Heart right ventricle (tissue), 16 donors: ENCODE measurements around the gene FPGS. TPM values are rescaled to one million over a fixed set of nuclear protein-coding genes. Genes with fewer than 3 reads are reported as not detected.

Source experiments
- ATAC-seq, 8 donors: fragments of 200-7000 bp; cut with Tn5 transposase; one replicate each; pipeline ENCODE4 v1.9.1; 2020; ENCODE audit warnings: mild to moderate bottlenecking in 8 of 8, moderate library complexity in 8 of 8, moderate number of reproducible peaks in 1 of 8
- DNase-seq, 2 donors: peaks; one replicate each; pipeline ENCODE4 v3.0.0-alpha.2; 2020
- H3K27ac ChIP-seq, 10 donors: fragments of 200-600 bp; sonication (generic) in 2 of 10; one replicate each; pipeline versions ENCODE4 v1.5.0 to v1.8.0; 2020 to 2022; ENCODE audit warnings: mild to moderate bottlenecking in 3 of 10
- H3K27me3 ChIP-seq, 7 donors: fragments of 200-600 bp; one replicate each; pipeline ENCODE4 v1.8.0; 2021 to 2022; ENCODE audit warnings: mild to moderate bottlenecking in 2 of 7
- H3K36me3 ChIP-seq, 9 donors: fragments of 200-600 bp; sonication (generic) in 1 of 9; one replicate each; pipeline versions ENCODE4 v1.5.0 to v1.8.0; 2020 to 2022; ENCODE audit warnings: mild to moderate bottlenecking in 2 of 9
- H3K4me1 ChIP-seq, 9 donors: fragments of 200-600 bp; sonication (generic) in 1 of 9; one replicate each; pipeline versions ENCODE4 v1.5.0 to v1.8.0; 2020 to 2022; ENCODE audit warnings: mild to moderate bottlenecking in 4 of 9
- H3K4me3 ChIP-seq, 10 donors: fragments of 200-600 bp; sonication (generic) in 2 of 10; one replicate each; pipeline versions ENCODE4 v1.5.0 to v1.8.0; 2020 to 2022; ENCODE audit warnings: mild to moderate bottlenecking in 7 of 10, moderate library complexity in 2 of 10
- H3K9me3 ChIP-seq, 11 donors: fragments of 200-600 bp in 10 of 11; sonication (generic) in 2 of 11; one replicate each; pipeline versions ENCODE4 v1.5.0 to v1.8.0; 2013 to 2022; ENCODE audit warnings: mild to moderate bottlenecking in 2 of 11, control low read depth in 1 of 11, moderate library complexity in 1 of 11
- WGBS, 2 donors: extraction: QIAGEN DNeasy Blood & Tissue Kit; methylation state at CpG; one replicate each; pipeline ENCODE4 v1.1.7; 2013; ENCODE audit warnings: inconsistent platforms in 1 of 2; 5-methylcytosine and 5-hydroxymethylcytosine counted together
- intact Hi-C, 10 donors: fragments of 100-400 bp; cut with DNase I; formaldehyde crosslinking; loops; one replicate each; pipeline versions ENCODE4 v1.11.1 to v1.14.2; 2022
- polyA plus RNA-seq, 2 donors: library from polyadenylated mRNA; stranded (reverse); fragments of 200-250 nt; gene quantifications; one replicate each; pipeline ENCODE4 v1.2.3, GENCODE V29; 2013
- total RNA-seq, 10 donors: library from RNA; stranded (reverse); fragmentation: NEBNext Ultra II Directional in 3 of 10; extraction: Animal tissue kit (Norgen Biotek cat#: 25700) in 3 of 10; gene quantifications; one replicate each; pipeline versions ENCODE4 v1.2.1 to v1.2.4, GENCODE V29; 2021 to 2023
- TF ChIP-seq, protein P1 (sequence below), 9 donors: fragments of 200-600 bp; sonication (generic) in 2 of 9; IDR thresholded peaks; one replicate each; pipeline versions ENCODE4 v1.5.0 to v1.8.0; 2021 to 2022; ENCODE audit warnings: antibody characterized with exemption in 9 of 9, mild to moderate bottlenecking in 5 of 9, moderate library complexity in 1 of 9
- donor health status: Arrhythmogenic right ventricular cardiomyopathy.
- donor health status: ischemic (EF 13 %, LVEDD 7.1; RV severe dilation, severe dysfunction).
- donor health status: healthy with polysubstance abuse.
- donor health status: DM: no; HTN: yes; CAD: no.
- donor health status: DM: no; HTN: no; CAD: no.
- donor health status: ischemic (EF 25% LVEDD 6.9; RV normal size, moderate dysfunction).
- donor health status: ischemic (EF 25% LVEDD 5.7; RV mildly dilated, moderate dysfunction).
- donor health status: healthy.
- donor health status: DM: yes; HTN: yes; CAD: no.
- donor health status: Ischemic cardiomyopathy.
- donor health status: ischemic (EF 35%, LVEDD 5.7; RV mildly dilated, moderate dysfunction).
- donor health status: nonischemic (EF 11% LVEDD 7.7; RV severe dilation, severe dysfunction).
- donor health status: DM: yes; HTN: yes; CAD: no.
- donor health status: PGD.
- donor health status: ischemic (EF 29% LVEDD 5.4; RV normal size, mild dysfunction).
- donor health status: nonischemic (EF 23%, LVEDD 6.1; RV moderate dilation, normal function).

The FPGS gene
- total and polyA plus RNA-seq, 12 donors: 40.2 to 58.5 (median 46.0) TPM

DNA sequence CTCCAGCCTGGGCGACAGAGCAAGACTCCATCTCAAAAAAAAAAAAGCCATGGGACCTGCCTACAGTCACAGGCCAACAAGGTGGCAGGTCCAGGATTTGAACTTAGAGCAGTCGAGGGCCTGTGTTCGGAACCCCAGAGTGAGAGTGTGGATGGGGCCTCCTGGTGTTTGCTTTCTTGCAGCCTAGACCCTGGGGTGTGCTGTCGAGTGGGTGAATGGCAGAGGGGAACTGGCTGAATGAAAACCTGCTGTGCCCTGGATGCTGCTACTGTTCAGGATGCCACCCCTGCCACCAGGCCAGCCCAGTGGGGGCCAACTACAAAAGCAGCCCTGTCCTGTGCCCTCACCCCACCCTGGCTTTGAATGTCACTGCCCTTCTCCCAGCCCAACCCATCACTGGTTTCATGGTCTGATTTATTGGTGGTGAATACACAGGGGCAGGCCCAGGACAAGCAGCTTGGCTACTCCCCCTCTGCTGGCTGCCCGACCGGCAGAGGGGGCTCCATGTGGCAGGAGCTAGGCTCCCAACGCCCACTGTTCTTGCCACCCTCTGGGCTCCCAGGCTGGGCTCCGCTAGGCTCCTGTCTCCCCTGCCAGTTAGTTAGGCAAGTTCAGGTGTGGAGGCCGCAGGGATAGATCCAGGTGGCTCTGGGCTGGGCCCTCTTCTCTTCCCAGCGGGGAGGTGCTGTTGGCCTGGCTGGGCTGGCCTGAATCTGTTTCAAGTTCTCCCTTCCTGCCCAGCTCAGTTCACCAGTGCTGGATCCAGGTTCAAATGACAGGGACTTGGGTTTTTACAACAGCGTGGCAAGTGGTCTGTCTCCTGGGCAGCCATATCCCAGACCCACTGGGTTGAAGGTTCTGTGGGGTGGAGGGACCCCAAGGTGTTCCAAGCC, 12.2 kb downstream of the FPGS start:
- intact Hi-C loops: loop anchor here in 1 of 10 donors (5.0 kb wide), 1 partner anchor 57 kb away; no protein-coding TSS in a partner anchor

DNA sequence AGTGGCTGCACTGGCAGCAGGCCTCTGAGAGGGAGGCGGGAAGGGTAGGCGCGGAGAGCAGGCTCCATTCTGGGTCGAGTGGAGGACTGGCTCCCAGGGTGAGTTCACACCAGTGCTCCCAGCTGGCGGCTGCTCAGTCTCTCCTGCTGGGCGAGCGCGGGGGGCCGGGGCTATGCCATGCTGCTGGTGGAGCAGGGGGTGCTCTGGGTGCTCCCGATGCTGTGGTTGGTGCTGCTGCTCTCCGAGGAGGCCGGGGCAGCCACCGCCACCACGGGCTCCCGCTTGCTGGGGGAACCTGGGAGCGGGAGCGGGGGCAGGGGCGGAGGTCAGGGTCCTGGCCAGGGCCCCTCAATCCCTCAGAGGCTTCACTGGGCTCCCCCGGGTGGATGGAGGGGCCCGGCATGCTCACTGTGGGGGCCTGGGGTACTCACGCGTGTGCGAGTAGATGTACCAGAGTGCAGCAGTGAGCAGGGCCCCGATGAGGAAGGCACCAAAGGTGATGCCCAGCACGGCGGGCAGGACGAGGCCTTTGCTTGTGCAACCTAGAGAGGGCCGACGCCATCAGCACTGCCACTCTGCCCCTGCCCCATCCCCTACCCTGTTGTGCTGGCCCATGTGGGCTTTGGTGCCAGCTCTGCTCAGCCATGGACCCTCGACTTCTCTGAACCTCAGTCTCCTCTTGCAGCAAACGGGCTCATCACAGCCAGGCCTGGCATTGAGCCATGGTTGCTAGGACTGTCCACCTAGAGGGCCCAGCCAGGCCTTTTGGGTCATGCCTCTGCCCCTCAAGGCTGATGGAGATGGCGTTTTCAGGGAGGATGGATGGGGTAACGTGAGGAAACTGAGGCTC, 13.1 kb downstream of the FPGS start:
- WGBS, 2 donors: 86 to 87% methylated on average over 33 of the region's 33 CpGs

More for the DNA sequence above, 12.2 kb downstream of the FPGS start:
- peaks cover 0 to 100% (median 77%) of the 10 kb centered on the region in 9 donors for H3K36me3 ChIP-seq
- TF ChIP-seq, protein P1, sequence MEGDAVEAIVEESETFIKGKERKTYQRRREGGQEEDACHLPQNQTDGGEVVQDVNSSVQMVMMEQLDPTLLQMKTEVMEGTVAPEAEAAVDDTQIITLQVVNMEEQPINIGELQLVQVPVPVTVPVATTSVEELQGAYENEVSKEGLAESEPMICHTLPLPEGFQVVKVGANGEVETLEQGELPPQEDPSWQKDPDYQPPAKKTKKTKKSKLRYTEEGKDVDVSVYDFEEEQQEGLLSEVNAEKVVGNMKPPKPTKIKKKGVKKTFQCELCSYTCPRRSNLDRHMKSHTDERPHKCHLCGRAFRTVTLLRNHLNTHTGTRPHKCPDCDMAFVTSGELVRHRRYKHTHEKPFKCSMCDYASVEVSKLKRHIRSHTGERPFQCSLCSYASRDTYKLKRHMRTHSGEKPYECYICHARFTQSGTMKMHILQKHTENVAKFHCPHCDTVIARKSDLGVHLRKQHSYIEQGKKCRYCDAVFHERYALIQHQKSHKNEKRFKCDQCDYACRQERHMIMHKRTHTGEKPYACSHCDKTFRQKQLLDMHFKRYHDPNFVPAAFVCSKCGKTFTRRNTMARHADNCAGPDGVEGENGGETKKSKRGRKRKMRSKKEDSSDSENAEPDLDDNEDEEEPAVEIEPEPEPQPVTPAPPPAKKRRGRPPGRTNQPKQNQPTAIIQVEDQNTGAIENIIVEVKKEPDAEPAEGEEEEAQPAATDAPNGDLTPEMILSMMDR (IDR thresholded peaks at IDR 0.05): no peak
- H3K9me3 ChIP-seq: no peaks in the 10 kb centered on the region
- 88 to 89% methylated on average over 11 of the region's 11 CpGs for WGBS, 2 donors
- H3K4me1 ChIP-seq: peaks cover 0 to 49% (median 3%) of the 10 kb centered on the region in 9 donors
- no peak overlapping the region for H3K4me3 ChIP-seq
- peak overlapping the region in 5 of 10 donors; percentile 9 to 57 (median 31) for H3K27ac ChIP-seq
- H3K27me3 ChIP-seq: no peaks in the 10 kb centered on the region
- ATAC-seq: peak in 1 of 8 donors; percentile 5
- DNase-seq: no peak

DNA sequence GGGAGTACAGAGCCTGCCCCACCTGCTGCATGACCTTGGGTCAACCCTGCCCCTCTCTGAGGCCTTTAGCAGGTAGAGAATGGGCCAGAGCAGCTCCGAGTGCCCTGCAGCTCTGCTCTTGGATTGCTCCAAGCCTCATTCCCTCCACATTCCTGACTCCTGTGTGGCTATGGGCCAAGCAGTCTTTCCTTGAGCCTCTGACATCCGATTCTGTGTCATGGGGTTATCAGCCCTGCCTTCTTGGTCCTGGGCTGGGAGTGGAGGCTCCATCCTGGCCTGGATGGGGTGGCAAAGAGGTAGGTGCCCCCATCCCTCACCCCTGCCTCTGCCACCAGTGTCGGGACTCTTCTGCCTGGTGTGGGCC, 13.7 kb downstream of the FPGS start:
- Histone ChIP-seq H3K27ac (peak overlapping the region in 3 of 10 donors; percentile 22 to 72 (median 31)), H3K4me3 (no peak overlapping the region), H3K9me3 (no peaks in the 10 kb centered on the region), H3K27me3 (no peaks in the 10 kb centered on the region), H3K4me1 (peaks cover 0 to 53% (median 3%) of the 10 kb centered on the region in 9 donors), H3K36me3 (peaks cover 0 to 100% (median 83%) of the 10 kb centered on the region in 9 donors)
- intact Hi-C loops: no loop called here
- WGBS, 2 donors: 58 to 64% methylated on average over 3 of the region's 3 CpGs
- ATAC-seq (peak in 1 of 8 donors; percentile 0), DNase-seq (no peak)
- TF ChIP-seq, protein P1 (IDR thresholded peaks at IDR 0.05): no peak

More for the DNA sequence above, 13.1 kb downstream of the FPGS start:
- Histone ChIP-seq H3K36me3 (peaks cover 0 to 100% (median 77%) of the 10 kb centered on the region in 9 donors), H3K4me3 (no peak overlapping the region), H3K27ac (peak overlapping the region in 3 of 10 donors; percentile 9 to 72 (median 31)), H3K27me3 (no peaks in the 10 kb centered on the region), H3K9me3 (no peaks in the 10 kb centered on the region), H3K4me1 (peaks cover 0 to 49% (median 3%) of the 10 kb centered on the region in 9 donors)
- intact Hi-C loops: no loop called here
- no peak for DNase-seq
- ATAC-seq: peak in 7 of 8 donors; percentile 0 to 7 (median 1)
- TF ChIP-seq, protein P1 (IDR thresholded peaks at IDR 0.05): no peak

DNA sequence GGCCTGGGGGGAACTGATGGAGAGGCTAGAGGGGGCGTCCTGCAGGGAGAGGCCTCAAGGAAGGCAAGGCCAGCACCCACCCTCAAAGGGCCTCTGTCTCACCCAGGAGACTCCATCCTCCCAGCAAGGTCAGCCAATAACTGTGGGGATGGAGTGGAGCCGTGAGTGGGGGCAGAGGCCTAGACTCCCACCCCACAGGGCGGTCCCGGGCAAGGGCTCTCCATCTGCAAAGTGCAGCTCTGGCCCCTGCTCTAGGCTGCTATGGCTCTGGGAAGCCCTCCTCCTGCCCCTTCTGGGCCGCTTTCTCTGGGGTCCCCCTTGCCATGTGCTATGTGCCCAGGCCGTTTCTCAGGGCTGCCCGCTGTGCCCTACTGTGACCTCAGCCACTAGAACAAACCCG, 14.0 kb downstream of the FPGS start:
- Histone ChIP-seq H3K36me3 (peaks cover 0 to 100% (median 84%) of the 10 kb centered on the region in 9 donors), H3K9me3 (no peaks in the 10 kb centered on the region), H3K27me3 (no peaks in the 10 kb centered on the region), H3K4me3 (no peak overlapping the region), H3K27ac (peak overlapping the region in 5 of 10 donors; percentile 22 to 72 (median 26)), H3K4me1 (peaks cover 0 to 53% (median 3%) of the 10 kb centered on the region in 9 donors)
- intact Hi-C loops: no loop called here
- TF ChIP-seq, protein P1 (IDR thresholded peaks at IDR 0.05): no peak
- peak in 2 of 8 donors; percentile 1 to 6 for ATAC-seq
- DNase-seq: no peak
- WGBS, 2 donors: 84 to 88% methylated on average over 8 of the region's 8 CpGs
